Cardiac fibroblast (primary cell): ENCODE results near the gene EME2.
A peak's percentile ranks its signal among the peaks of the same experiment; 100 is the strongest.

ENCODE experiments used
- DNase-seq, 2 donors: peaks; one replicate each; pipeline versions ENCODE4 v3.0.0 to v3.0.0-alpha.2; 2010; ENCODE audit warnings: low read depth in 2 of 2
- H3K4me3 ChIP-seq, 2 donors: replicated peaks in 1 of 2; 1 replicate in 1 of 2; 2 replicates in 1 of 2; pipeline ENCODE4 v1.5.1; 2011; ENCODE audit warnings: low read depth in 2 of 2, low read length in 2 of 2, mild to moderate bottlenecking in 2 of 2, moderate library complexity in 1 of 2
- CTCF ChIP-seq: IDR thresholded peaks from one replicate; pipeline ENCODE4 v1.5.1; 2011; ENCODE audit warnings: low read depth, mild to moderate bottlenecking, low read length, inconsistent platforms

EME2 gene

DNA sequence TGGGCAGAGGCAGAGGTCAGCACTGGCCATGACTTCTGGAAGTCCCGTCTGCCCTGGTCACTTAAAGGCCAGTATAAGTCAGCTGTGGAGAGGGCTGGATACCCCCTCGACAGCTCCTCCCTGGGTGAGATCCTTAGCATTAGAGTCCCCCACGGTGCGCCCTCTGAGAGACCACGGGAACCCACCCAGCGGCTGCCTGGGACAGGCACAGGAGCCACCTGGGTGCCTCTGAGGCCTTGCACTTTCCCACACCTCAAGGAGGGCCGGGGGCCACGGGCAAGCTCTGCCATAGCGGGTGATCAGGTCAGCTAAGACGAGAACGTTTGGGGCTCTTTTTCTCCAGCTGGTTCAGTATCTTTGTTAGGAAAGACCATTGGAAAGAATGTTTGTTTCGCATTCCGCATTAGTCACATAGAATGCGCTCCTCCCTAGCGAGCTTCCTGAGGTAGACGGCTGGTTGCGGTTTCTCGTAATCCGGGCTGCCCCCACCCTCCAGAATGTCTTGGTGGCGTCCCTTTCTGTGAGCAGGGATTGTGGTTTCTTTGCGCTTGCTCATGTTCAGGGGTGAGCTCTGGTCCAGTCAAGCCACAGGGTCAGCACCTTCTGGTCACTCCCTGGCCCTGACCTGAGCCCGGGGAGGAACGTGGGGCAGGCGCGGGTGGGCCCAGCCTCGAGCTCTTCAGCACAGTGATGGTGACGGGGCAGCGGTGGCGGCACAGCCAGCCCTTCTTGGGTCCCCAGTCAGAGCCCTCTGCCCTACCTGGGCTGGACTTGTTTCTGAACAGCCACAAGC, 26.5 kb upstream of the EME2 start:
- no peak for TF ChIP-seq CTCF
- peak; percentile 65 to 84 for DNase-seq
- no peak overlapping the region for H3K4me3 ChIP-seq

DNA sequence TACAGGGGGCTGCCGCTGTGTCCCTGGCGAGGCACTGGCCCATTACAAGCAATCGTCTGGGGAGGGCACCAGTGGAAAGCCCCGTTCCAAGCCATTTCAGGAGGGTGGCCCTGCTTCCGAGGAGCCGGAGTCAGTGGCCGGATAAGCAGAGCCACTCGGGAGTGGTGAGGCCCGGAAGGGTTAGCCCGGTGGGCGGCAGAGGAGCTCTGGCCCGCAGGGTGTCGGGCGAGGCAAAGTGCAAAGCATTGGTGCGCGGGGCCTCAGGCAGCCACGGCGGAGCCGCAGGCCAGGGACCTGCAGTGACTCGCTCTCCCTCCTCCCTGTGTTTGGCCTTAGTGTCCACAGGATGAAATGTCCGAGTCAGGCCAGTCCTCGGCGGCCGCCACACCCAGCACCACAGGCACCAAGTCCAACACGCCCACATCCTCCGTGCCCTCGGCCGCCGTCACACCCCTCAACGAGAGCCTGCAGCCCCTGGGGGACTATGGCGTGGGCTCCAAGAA, 25.9 kb upstream of the EME2 start:
- no peak for TF ChIP-seq CTCF
- DNase-seq: peak in 1 of 2 donors; percentile 72
- H3K4me3 ChIP-seq: no peak overlapping the region

DNA sequence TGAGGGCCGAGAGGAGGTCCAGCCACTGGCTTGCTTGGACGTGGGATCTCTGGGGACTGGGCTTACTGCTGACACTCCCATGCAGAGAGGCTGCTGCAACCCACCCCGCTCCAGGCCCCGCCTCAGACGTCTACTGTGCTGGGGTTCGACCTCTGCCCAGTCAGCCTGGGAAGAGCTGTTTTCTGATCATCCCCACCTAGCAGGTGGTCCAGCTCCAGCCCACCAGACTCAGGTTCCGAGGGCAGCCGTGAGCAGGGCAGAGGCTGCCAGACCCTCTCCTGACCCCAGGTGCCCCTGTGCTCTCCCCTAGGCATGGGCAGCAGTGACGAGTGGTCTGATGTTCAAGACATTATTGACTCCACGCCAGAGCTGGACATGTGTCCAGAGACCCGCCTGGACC, 24.7 kb upstream of the EME2 start:
- H3K4me3 ChIP-seq: no peak overlapping the region

GRCh38 chr16:1749152-1750117, 23.2 kb upstream of the EME2 start:
- DNase-seq: peak in 1 of 2 donors; percentile 67
- no peak for TF ChIP-seq CTCF

More for the DNA sequence above, 24.7 kb upstream of the EME2 start:
- TF ChIP-seq CTCF: no peak
- no peak for DNase-seq

DNA sequence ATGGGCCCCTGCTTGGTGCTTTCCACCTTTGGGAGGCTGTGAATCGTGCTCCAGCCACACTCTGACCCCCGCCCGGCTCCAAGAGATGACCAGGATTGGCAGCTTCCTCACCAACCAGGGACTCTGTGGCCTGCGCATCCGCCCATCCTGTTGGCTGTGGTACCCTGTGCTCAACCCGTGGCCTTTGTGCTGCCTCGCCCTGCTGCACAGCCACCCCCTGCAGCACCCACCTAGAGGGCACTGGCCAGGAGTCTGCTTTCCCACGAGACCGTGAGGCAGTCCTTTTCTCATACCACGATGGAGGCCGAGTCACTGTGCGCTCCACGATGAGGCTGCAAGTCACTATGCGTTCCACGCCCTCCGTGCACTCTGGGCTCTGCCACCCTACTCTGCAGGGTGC, 20.7 kb upstream of the EME2 start:
- no peak for DNase-seq
- no peak for TF ChIP-seq CTCF
- H3K4me3 ChIP-seq: no peak overlapping the region

More at GRCh38 chr16:1749152-1750117, 23.2 kb upstream of the EME2 start:
- no peak overlapping the region for H3K4me3 ChIP-seq

GRCh38 chr16:1752853-1753252, 19.8 kb upstream of the EME2 start:
- no peak for DNase-seq
- no peak for TF ChIP-seq CTCF

More at GRCh38 chr16:1752853-1753252, 19.8 kb upstream of the EME2 start:
- no peak overlapping the region for H3K4me3 ChIP-seq
